ENCODE measurements around the gene PTPDC1. TPM values are rescaled to one million over a fixed set of nuclear protein-coding genes. Genes with fewer than 3 reads are reported as not detected.
A peak's percentile ranks its signal among the peaks of the same experiment; 100 is the strongest.

PTPDC1 gene
- total and polyA plus RNA-seq, 9 of the 15 experiments (the other 6 are each of a cell fraction or from before 2014, with no cell fraction given) = 1.1 to 8.1 (median 5.7) TPM

- no peaks in the 10 kb centered on the region for H3K9me1 ChIP-seq (ENCODE audit: control insufficient read depth, insufficient read depth, low read length)
- BruUV-seq (replicated peaks) = no TSS peak
- ChIA-PET POLR2A (interaction anchor here (0.6 kb wide), 1 partner anchor 178 kb away, joined by 3 read pairs; no protein-coding TSS in a partner anchor), CTCF (ENCODE audit: low intra/inter-chr PET ratio) (no interaction called here)
- DNase-seq (ENCODE audit: extremely low read depth in 1 of 4, low spot score in 3 of 4) = peak in 2 of 4 experiments; percentile 47 to 56
- peak; percentile 78 for ATAC-seq
- H3K4me1 ChIP-seq (replicated peaks in 1 of 2; ENCODE audit: control insufficient read depth in 2 of 2, insufficient read depth in 2 of 2, low read length in 2 of 2) = peaks cover 8 to 20% of the 10 kb centered on the region in 2 experiments; a peak in 4 of 5 replicates
- H3K79me2 ChIP-seq (ENCODE audit: control insufficient read depth, insufficient read depth, low read length) = no peaks in the 10 kb centered on the region
- H4K20me1 ChIP-seq (replicated peaks; ENCODE audit: control insufficient read depth, insufficient read depth, low read length) = no peaks in the 10 kb centered on the region
- H3K27ac ChIP-seq (ENCODE audit: extremely low read depth, low read depth, low read length) = peak overlapping the region; percentile 36; the same call in 1 of the 3 replicates
- no peaks in the 10 kb centered on the region for H3K9me3 ChIP-seq (replicated peaks; ENCODE audit: control insufficient read depth, insufficient read depth, low read depth, low read length)
- no peaks in the 10 kb centered on the region for H3K27me3 ChIP-seq (ENCODE audit: control insufficient read depth in 2 of 2, insufficient read depth in 2 of 2, low read length in 2 of 2)
- H3K9ac ChIP-seq (ENCODE audit: insufficient read depth in 1 of 2, low read depth in 2 of 2, low read length in 2 of 2) = 0 out of 4 replicates have a peak overlapping the region, but pooled peaks of 1 of the 2 experiments have one; percentile 1
- peak; percentile 72 for FAIRE-seq
- in situ Hi-C loops (cut with MboI) = no loop called here
- peak overlapping the region; percentile 21 for H2AFZ ChIP-seq (ENCODE audit: low read depth, low read length)
- intact Hi-C loops (cut with micrococcal nuclease) = loop anchor here (5.0 kb wide), 1 partner anchor 84 kb away; no protein-coding TSS in a partner anchor
- WGBS (ENCODE audit: insufficient coverage, low coverage, missing lambda C conversion rate) = 15% methylated on average over 6 of the region's 6 CpGs
- H3K4me2 ChIP-seq (ENCODE audit: insufficient read depth, low read length) = peak overlapping the region; percentile 8
- H3K4me3 ChIP-seq = no peak overlapping the region
- H3K36me3 ChIP-seq (ENCODE audit: control insufficient read depth, insufficient read depth, low read length) = 0 out of 3 replicates have a peak, but pooled peaks cover 2% of the 10 kb centered on the region
- peak in 1 of 2 experiments; percentile 34; a peak in 1 of 4 replicates for TF ChIP-seq ZNF639 (CRISPR knock-in tag; conservative IDR thresholded peaks at IDR 0.05 in 1 of 2, IDR thresholded peaks at IDR 0.05 in 1 of 2)
- peak in 1 of 2 experiments; percentile 25; a peak in 1 of 4 replicates for TF ChIP-seq NRF1 (conservative IDR thresholded peaks at IDR 0.05 in 1 of 2, IDR thresholded peaks at IDR 0.05 in 1 of 2)
- TF ChIP-seq CBFA2T2 (conservative IDR thresholded peaks at IDR 0.05) = 0 out of 2 replicates have a peak, but pooled peaks have one; percentile 10
- TF ChIP-seq SOX6 (IDR thresholded peaks at IDR 0.05) = peak; percentile 55; the same call in 1 of the 2 replicates
- TF ChIP-seq, protein P1, sequence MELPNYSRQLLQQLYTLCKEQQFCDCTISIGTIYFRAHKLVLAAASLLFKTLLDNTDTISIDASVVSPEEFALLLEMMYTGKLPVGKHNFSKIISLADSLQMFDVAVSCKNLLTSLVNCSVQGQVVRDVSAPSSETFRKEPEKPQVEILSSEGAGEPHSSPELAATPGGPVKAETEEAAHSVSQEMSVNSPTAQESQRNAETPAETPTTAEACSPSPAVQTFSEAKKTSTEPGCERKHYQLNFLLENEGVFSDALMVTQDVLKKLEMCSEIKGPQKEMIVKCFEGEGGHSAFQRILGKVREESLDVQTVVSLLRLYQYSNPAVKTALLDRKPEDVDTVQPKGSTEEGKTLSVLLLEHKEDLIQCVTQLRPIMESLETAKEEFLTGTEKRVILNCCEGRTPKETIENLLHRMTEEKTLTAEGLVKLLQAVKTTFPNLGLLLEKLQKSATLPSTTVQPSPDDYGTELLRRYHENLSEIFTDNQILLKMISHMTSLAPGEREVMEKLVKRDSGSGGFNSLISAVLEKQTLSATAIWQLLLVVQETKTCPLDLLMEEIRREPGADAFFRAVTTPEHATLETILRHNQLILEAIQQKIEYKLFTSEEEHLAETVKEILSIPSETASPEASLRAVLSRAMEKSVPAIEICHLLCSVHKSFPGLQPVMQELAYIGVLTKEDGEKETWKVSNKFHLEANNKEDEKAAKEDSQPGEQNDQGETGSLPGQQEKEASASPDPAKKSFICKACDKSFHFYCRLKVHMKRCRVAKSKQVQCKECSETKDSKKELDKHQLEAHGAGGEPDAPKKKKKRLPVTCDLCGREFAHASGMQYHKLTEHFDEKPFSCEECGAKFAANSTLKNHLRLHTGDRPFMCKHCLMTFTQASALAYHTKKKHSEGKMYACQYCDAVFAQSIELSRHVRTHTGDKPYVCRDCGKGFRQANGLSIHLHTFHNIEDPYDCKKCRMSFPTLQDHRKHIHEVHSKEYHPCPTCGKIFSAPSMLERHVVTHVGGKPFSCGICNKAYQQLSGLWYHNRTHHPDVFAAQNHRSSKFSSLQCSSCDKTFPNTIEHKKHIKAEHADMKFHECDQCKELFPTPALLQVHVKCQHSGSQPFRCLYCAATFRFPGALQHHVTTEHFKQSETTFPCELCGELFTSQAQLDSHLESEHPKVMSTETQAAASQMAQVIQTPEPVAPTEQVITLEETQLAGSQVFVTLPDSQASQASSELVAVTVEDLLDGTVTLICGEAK (IDR thresholded peaks at IDR 0.05) = 0 out of 2 replicates have a peak, but pooled peaks have one; percentile 18
- TF ChIP-seq, protein P1 (CRISPR knock-in tag; IDR thresholded peaks at IDR 0.05) = no peak
- no peak for TF ChIP-seq NR0B1 (IDR thresholded peaks at IDR 0.05; ENCODE audit: partially characterized antibody)
- 0 out of 2 replicates have a peak, but pooled peaks have one; percentile 22 for TF ChIP-seq TAL1 (IDR thresholded peaks at IDR 0.05)
- 0 out of 2 replicates have a peak, but pooled peaks have one; percentile 32 for TF ChIP-seq EGR1 (conservative IDR thresholded peaks at IDR 0.05)
- 0 out of 2 replicates have a peak, but pooled peaks have one; percentile 25 for TF ChIP-seq ARID1B (IDR thresholded peaks at IDR 0.05)
These were observed 880 bp upstream of the PTPDC1 start for GRCh38 chr9:94083384-94083783.

All from K562 (cell line).